Transverse colon (tissue), 4 donors: ENCODE measurements around the gene WFIKKN2. TPM values are rescaled to one million over a fixed set of nuclear protein-coding genes. Genes with fewer than 3 reads are reported as not detected.

Experiments
- DNase-seq: peaks from one replicate; pipeline ENCODE4 v3.0.0-alpha.2; 2019
- H3K27ac ChIP-seq, 4 donors: fragments of 200-600 bp; sonication (generic); 2 replicates each; pipeline ENCODE4 v1.5.1; 2016 to 2018; ENCODE audit warnings: inconsistent platforms in 4 of 4
- H3K27me3 ChIP-seq: fragments of 200-600 bp; sonication (generic); 2 replicates; pipeline ENCODE4 v1.5.1; 2017; ENCODE audit warnings: inconsistent platforms
- H3K36me3 ChIP-seq, 4 donors: fragments of 200-600 bp; sonication (generic); 2 replicates each; pipeline ENCODE4 v1.5.1; 2017 to 2019; ENCODE audit warnings: inconsistent platforms in 4 of 4
- H3K4me1 ChIP-seq, 4 donors: fragments of 200-600 bp; sonication (generic); 2 replicates each; pipeline ENCODE4 v1.5.1; 2017 to 2020; ENCODE audit warnings: inconsistent platforms in 4 of 4
- H3K4me3 ChIP-seq, 4 donors: fragments of 200-600 bp; sonication (generic); 1 replicate in 1 of 4; 2 replicates in 3 of 4; pipeline versions ENCODE4 v1.5.1 to v1.6.1; 2017 to 2019; ENCODE audit warnings: inconsistent platforms in 4 of 4
- H3K9me3 ChIP-seq, 2 donors: fragments of 200-600 bp; sonication (generic); 2 replicates each; pipeline ENCODE4 v1.5.1; 2017 to 2019; ENCODE audit warnings: inconsistent platforms in 2 of 2
- EP300 ChIP-seq: sonication (generic); formaldehyde crosslinking; IDR thresholded peaks from one replicate; pipeline ENCODE4 v1.6.1; 2017; ENCODE audit warnings: antibody characterized with exemption, low read depth
- POLR2A ChIP-seq: fragments of 450-650 bp; IDR thresholded peaks from one replicate; pipeline ENCODE4 v1.6.1; 2016; ENCODE audit warnings: antibody characterized with exemption, mild to moderate bottlenecking, moderate library complexity
- POLR2AphosphoS5 ChIP-seq, 3 donors: sonication (generic); formaldehyde crosslinking; IDR thresholded peaks; one replicate each; pipeline ENCODE4 v1.6.1; 2016; ENCODE audit warnings: antibody characterized with exemption in 3 of 3
- WGBS, 2 donors: methylation state at CpG; one replicate each; pipeline ENCODE4 v1.1.5; 2018; ENCODE audit warnings: low coverage in 1 of 2; 5-methylcytosine and 5-hydroxymethylcytosine counted together
- in situ Hi-C, 4 donors: fragments of 200-750 bp; cut with MboI; loops; one replicate each; pipeline versions ENCODE4 v1.15.0 to v1.15.1; 2017; ENCODE audit warnings: low sequenced_read_pairs in 3 of 4, low pct_ligation_motif_present in 1 of 4, low pct_unique_long_range_greater_than_20kb in 1 of 4
- intact Hi-C: fragments of 100-400 bp; cut with DNase I; formaldehyde crosslinking; loops from one replicate; pipeline ENCODE4 v1.15.1; 2023; ENCODE audit warnings: low total_unique reads
- total RNA-seq, 4 donors: library from RNA; depleted of rRNA; stranded (reverse); fragments of >200 nt; gene quantifications; one replicate each; pipeline ENCODE4 v1.1.0, GENCODE V29; 2016
- TF ChIP-seq, protein P1 (sequence below), 5 experiments: fragments of 200-600 bp in 3 of 5; fragments of 450-650 bp in 2 of 5; sonication (generic) in 3 of 5; IDR thresholded peaks; 1 replicate in 2 of 5; 2 replicates in 3 of 5; pipeline ENCODE4 v1.5.1; 2016 to 2017; ENCODE audit warnings: antibody characterized with exemption in 5 of 5, inconsistent platforms in 3 of 5, mild to moderate bottlenecking in 2 of 5, moderate library complexity in 1 of 5

Gene WFIKKN2
- total RNA-seq, 4 donors from 2014 or later: not detected

DNA sequence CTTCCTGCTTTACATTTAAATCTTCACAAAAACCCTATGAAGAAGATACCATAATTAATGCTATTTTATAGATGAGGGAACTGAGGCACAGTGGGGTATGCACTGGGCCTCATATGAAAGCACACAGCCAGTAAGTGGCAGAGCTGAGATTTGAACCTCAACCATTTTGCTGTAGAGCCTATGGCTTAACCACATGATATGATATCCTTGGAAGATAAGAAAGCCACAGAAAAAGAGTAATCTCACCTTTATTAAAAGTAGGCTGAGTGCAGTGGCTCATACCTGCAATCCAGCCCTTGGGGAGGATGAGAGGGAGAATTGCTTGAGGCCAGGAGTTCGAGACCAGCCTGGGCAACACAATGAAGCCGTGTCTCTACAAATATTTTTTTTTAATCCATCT, 45.8 kb downstream of the WFIKKN2 start:
- intact Hi-C loops: no loop called here
- H3K4me3 ChIP-seq: no peak overlapping the region

DNA sequence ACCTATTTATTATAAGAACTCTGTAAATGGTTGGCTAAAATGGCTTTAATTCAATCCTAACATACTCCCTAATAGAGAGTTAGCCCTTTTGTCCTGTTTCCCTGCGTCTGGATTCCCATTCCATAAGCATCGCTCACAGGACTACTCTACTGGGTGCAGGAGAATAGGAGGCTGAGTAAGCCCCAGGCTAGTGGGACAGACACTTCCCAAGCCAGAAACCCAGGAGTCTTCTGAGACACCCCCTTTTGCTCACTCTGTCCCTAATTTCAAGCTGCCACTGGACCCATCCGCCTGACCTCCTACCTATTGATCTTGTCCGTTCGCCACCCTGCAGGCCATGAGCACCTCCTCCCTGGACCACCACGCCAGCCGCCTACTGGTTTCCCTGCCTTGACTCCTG, 47.5 kb downstream of the WFIKKN2 start:
- in situ Hi-C loops (no loop called here), intact Hi-C loops (no loop called here)
- Histone ChIP-seq H3K27me3 (no peaks in the 10 kb centered on the region), H3K9me3 (no peaks in the 10 kb centered on the region), H3K27ac (no peak overlapping the region), H3K4me1 (peaks cover 0 to 30% (median 14%) of the 10 kb centered on the region in 4 donors), H3K36me3 (no peaks in the 10 kb centered on the region), H3K4me3 (no peak overlapping the region)
- TF ChIP-seq EP300: no peak
- TF ChIP-seq POLR2AphosphoS5 (IDR thresholded peaks at IDR 0.05): no peak
- TF ChIP-seq, protein P1, sequence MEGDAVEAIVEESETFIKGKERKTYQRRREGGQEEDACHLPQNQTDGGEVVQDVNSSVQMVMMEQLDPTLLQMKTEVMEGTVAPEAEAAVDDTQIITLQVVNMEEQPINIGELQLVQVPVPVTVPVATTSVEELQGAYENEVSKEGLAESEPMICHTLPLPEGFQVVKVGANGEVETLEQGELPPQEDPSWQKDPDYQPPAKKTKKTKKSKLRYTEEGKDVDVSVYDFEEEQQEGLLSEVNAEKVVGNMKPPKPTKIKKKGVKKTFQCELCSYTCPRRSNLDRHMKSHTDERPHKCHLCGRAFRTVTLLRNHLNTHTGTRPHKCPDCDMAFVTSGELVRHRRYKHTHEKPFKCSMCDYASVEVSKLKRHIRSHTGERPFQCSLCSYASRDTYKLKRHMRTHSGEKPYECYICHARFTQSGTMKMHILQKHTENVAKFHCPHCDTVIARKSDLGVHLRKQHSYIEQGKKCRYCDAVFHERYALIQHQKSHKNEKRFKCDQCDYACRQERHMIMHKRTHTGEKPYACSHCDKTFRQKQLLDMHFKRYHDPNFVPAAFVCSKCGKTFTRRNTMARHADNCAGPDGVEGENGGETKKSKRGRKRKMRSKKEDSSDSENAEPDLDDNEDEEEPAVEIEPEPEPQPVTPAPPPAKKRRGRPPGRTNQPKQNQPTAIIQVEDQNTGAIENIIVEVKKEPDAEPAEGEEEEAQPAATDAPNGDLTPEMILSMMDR (IDR thresholded peaks at IDR 0.05): no peak
- TF ChIP-seq POLR2A: no peak
- 92 to 93% methylated on average over 7 of the region's 7 CpGs for WGBS, 2 donors
- no peak for DNase-seq

More for the DNA sequence above, 45.8 kb downstream of the WFIKKN2 start:
- in situ Hi-C loops: no loop called here
- Histone ChIP-seq H3K9me3 (no peaks in the 10 kb centered on the region), H3K36me3 (no peaks in the 10 kb centered on the region), H3K4me1 (peaks cover 0 to 18% (median 9%) of the 10 kb centered on the region in 4 donors), H3K27ac (no peak overlapping the region), H3K27me3 (no peaks in the 10 kb centered on the region)
- no peak for DNase-seq
- 92% methylated on average over 2 of the region's 2 CpGs for WGBS, 2 donors
- TF ChIP-seq EP300: no peak
- no peak for TF ChIP-seq POLR2AphosphoS5 (IDR thresholded peaks at IDR 0.05)
- TF ChIP-seq, protein P1 (IDR thresholded peaks at IDR 0.05): no peak

GRCh38 chr17:50883850-50884438, 48.6 kb downstream of the WFIKKN2 start:
- H3K27me3 ChIP-seq: no peaks in the 10 kb centered on the region
- peak overlapping the region; percentile 65 to 78 (median 69) for H3K27ac ChIP-seq
- H3K4me3 ChIP-seq: no peak overlapping the region
- peak; percentile 47 for DNase-seq
- no peaks in the 10 kb centered on the region for H3K9me3 ChIP-seq
- WGBS, 2 donors: 43 to 69% methylated on average over 2 to 5 of the region's 5 CpGs
- TF ChIP-seq POLR2A: no peak
- no peaks in the 10 kb centered on the region for H3K36me3 ChIP-seq
- in situ Hi-C loops: no loop called here
- intact Hi-C loops: no loop called here
- H3K4me1 ChIP-seq: peaks cover 0 to 30% (median 14%) of the 10 kb centered on the region in 4 donors

DNA sequence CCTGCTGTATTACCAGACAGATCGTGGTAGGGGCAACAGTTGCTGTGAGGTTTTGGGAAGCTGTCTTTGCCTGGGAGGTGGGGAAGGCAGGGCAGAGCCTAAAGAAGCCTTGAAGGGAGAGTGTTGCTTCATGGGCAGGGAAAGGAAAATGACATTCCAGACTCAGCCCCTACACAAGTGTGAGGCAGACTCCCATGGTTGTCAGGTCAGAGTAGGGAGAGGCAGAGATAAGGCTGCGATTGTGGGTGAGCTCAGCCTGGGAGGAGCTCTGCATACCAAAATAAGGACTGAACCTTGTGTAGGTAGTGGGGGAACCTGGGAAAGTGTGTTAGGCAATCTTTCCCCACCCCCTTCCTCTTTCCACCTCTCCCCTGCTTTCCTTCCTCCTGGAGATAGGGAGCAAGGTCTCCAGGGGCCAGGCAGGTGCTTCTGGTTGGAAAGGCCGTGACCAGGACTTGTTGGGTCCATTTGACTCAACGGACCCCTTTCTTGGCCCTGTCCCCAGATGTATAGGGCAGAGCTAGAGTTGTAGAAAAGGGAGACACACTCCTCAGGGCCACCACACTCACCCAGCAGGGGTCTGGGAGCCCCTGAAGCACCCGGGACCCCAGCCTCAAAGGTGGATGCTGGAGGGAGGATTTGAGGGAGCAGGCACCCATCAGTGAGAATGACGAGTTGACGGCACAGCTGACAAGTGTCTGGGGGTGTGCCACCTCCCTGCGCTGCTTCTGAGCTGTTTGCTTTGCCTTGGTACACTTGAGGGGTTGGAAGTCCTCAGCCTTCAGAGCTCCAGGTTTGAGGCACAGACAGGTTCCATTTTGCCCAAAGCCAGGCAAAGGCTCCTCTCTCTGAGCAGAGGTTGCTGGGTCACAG, 49.3 kb downstream of the WFIKKN2 start:
- peak; percentile 66 for DNase-seq
- H3K4me1 ChIP-seq: peaks cover 0 to 32% (median 16%) of the 10 kb centered on the region in 4 donors
- H3K9me3 ChIP-seq: no peaks in the 10 kb centered on the region
- WGBS, 2 donors: 40 to 67% methylated on average over 1 to 8 of the region's 8 CpGs
- peak overlapping the region; percentile 65 to 78 (median 69) for H3K27ac ChIP-seq
- in situ Hi-C loops (no loop called here), intact Hi-C loops (no loop called here)
- no peak overlapping the region for H3K4me3 ChIP-seq
- no peaks in the 10 kb centered on the region for H3K36me3 ChIP-seq
- TF ChIP-seq, protein P1 (IDR thresholded peaks at IDR 0.05): no peak
- TF ChIP-seq POLR2AphosphoS5 (IDR thresholded peaks at IDR 0.05) (peak; percentile 11 to 70 (median 69)), POLR2A (peak; percentile 73), EP300 (no peak)
- H3K27me3 ChIP-seq: no peaks in the 10 kb centered on the region
